Upper lobe of left lung (tissue), 4 donors: ENCODE measurements around the gene IL22RA1.

Source experiments
- EP300 ChIP-seq, 4 donors: sonication (generic); formaldehyde crosslinking; IDR thresholded peaks; one replicate each; pipeline ENCODE4 v1.5.1; 2017; ENCODE audit warnings: antibody characterized with exemption in 4 of 4, control low read depth in 2 of 4
- POLR2A ChIP-seq, 4 donors: fragments of 450-650 bp; IDR thresholded peaks; one replicate each; pipeline ENCODE4 v1.5.1; 2016 to 2017; ENCODE audit warnings: antibody characterized with exemption in 4 of 4, mild to moderate bottlenecking in 2 of 4
- POLR2AphosphoS5 ChIP-seq, 2 donors: sonication (generic); formaldehyde crosslinking; IDR thresholded peaks; one replicate each; pipeline ENCODE4 v1.5.1; 2017; ENCODE audit warnings: antibody characterized with exemption in 2 of 2
- TF ChIP-seq, protein P1 (sequence below), 6 experiments: fragments of 450-650 bp in 4 of 6; fragments of 200-600 bp in 2 of 6; sonication (generic) in 2 of 6; IDR thresholded peaks; one replicate each; pipeline ENCODE4 v1.5.1; 2016 to 2019; ENCODE audit warnings: antibody characterized with exemption in 6 of 6

DNA sequence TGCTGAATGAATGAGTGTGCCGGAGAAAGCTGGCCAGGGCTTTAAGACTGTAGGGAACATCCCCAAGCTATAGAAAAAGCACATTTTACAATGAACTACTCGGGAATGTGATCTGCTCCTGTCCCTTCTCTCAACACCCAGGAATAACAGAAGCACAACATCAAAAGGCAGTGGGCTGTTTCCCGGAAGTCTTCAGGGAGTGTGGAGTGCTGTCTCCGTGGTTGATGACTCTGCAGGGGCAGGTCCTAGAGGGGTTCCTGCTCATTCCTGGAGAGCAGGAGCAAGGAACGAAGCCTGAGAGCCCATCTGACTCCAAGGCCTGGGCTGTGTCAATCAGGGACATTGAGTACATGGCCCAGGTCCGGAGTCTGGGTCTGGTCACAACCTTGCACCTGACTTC, 4.9 kb upstream of the IL22RA1 start:
- TF ChIP-seq, protein P1, sequence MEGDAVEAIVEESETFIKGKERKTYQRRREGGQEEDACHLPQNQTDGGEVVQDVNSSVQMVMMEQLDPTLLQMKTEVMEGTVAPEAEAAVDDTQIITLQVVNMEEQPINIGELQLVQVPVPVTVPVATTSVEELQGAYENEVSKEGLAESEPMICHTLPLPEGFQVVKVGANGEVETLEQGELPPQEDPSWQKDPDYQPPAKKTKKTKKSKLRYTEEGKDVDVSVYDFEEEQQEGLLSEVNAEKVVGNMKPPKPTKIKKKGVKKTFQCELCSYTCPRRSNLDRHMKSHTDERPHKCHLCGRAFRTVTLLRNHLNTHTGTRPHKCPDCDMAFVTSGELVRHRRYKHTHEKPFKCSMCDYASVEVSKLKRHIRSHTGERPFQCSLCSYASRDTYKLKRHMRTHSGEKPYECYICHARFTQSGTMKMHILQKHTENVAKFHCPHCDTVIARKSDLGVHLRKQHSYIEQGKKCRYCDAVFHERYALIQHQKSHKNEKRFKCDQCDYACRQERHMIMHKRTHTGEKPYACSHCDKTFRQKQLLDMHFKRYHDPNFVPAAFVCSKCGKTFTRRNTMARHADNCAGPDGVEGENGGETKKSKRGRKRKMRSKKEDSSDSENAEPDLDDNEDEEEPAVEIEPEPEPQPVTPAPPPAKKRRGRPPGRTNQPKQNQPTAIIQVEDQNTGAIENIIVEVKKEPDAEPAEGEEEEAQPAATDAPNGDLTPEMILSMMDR (IDR thresholded peaks at IDR 0.05): no peak
- TF ChIP-seq POLR2A (IDR thresholded peaks at IDR 0.05): no peak
- no peak for TF ChIP-seq POLR2AphosphoS5 (IDR thresholded peaks at IDR 0.05)
- no peak for TF ChIP-seq EP300 (IDR thresholded peaks at IDR 0.05)
